ENCODE measurements around the gene CCDC171. TPM values are rescaled to one million over a fixed set of nuclear protein-coding genes. Genes with fewer than 3 reads are reported as not detected.
A peak's percentile ranks its signal among the peaks of the same experiment; 100 is the strongest.

CCDC171 gene
- total and polyA plus RNA-seq, 2 of the 13 experiments (the other 11 are each of a cell fraction or from before 2014, with no cell fraction given) = 0.95 to 2.5 TPM

DNA sequence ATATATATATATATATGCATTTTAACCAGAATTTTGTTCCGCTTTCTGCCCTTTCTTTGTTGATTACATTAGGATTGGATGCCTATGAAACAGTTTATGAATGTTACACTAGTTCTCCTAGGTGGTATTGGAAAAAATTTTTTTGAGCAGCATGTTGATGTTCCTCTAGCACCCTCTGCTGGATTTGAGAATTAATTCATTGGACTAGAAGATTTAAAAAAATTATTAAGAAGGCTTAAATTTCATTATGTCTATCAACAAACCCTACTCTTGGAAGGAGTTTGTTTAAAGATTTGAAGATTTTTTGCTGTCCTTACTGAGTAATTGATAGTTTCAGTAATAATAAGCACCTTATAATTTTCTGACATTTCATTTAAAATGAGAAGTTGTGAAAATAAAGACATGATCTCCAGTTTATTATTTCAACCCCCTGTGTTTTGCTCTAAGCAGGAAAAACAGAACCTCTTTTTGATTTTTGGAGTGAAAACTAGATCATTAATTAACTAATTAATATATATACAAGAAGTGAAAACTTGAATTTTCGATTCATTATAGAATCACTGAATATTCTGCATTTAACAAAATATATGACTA lies 89.6 kb downstream of the CCDC171 start:
- TF ChIP-seq STAG1 (CRISPR knock-in tag; IDR thresholded peaks at IDR 0.05) (peak; percentile 52), ZSCAN29 (CRISPR knock-in tag; conservative IDR thresholded peaks at IDR 0.05) (no peak), ZNF530 (CRISPR knock-in tag; IDR thresholded peaks at IDR 0.05; ENCODE audit: low read depth) (no peak), BHLHE40 (IDR thresholded peaks at IDR 0.05; ENCODE audit: low read length) (no peak), ZMYM4 (CRISPR knock-in tag; IDR thresholded peaks at IDR 0.05) (no peak), ARNT2 (CRISPR knock-in tag; IDR thresholded peaks at IDR 0.05; ENCODE audit: low read depth) (no peak), ZNF577 (CRISPR knock-in tag; IDR thresholded peaks at IDR 0.05; ENCODE audit: borderline replicate concordance, low read depth) (no peak)
- TF ChIP-seq, protein P1, sequence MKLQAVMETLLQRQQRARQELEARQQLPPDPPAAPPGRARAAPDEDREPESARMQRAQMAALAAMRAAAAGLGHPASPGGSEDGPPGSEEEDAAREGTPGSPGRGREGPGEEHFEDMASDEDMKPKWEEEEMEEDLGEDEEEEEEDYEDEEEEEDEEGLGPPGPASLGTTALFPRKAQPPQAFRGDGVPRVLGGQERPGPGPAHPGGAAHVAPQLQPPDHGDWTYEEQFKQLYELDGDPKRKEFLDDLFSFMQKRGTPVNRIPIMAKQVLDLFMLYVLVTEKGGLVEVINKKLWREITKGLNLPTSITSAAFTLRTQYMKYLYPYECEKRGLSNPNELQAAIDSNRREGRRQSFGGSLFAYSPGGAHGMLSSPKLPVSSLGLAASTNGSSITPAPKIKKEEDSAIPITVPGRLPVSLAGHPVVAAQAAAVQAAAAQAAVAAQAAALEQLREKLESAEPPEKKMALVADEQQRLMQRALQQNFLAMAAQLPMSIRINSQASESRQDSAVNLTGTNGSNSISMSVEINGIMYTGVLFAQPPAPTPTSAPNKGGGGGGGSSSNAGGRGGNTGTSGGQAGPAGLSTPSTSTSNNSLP (IDR thresholded peaks at IDR 0.05; ENCODE audit: low read depth, low read length) = peak; percentile 52; the same call in 1 of the 2 replicates
- TF ChIP-seq, protein P2, sequence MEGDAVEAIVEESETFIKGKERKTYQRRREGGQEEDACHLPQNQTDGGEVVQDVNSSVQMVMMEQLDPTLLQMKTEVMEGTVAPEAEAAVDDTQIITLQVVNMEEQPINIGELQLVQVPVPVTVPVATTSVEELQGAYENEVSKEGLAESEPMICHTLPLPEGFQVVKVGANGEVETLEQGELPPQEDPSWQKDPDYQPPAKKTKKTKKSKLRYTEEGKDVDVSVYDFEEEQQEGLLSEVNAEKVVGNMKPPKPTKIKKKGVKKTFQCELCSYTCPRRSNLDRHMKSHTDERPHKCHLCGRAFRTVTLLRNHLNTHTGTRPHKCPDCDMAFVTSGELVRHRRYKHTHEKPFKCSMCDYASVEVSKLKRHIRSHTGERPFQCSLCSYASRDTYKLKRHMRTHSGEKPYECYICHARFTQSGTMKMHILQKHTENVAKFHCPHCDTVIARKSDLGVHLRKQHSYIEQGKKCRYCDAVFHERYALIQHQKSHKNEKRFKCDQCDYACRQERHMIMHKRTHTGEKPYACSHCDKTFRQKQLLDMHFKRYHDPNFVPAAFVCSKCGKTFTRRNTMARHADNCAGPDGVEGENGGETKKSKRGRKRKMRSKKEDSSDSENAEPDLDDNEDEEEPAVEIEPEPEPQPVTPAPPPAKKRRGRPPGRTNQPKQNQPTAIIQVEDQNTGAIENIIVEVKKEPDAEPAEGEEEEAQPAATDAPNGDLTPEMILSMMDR (CRISPR knock-in tag; IDR thresholded peaks at IDR 0.05) = peak; percentile 51
- POLR2A ChIA-PET = no interaction called here
- no peak for ATAC-seq
- no peak overlapping the region for H3K27ac ChIP-seq (ENCODE audit: extremely low read length, insufficient read depth, low read length)
- H3K79me2 ChIP-seq (ENCODE audit: insufficient read depth, low read length) = no peaks in the 10 kb centered on the region
- H3K4me2 ChIP-seq (ENCODE audit: low read depth, low read length) = no peak overlapping the region
- no peaks in the 10 kb centered on the region for H3K9me3 ChIP-seq (ENCODE audit: low read length)
- H4K20me1 ChIP-seq (ENCODE audit: insufficient read depth, low read length) = no peaks in the 10 kb centered on the region
- CTCF ChIA-PET (ENCODE audit: low intra/inter-chr PET ratio, low total read pairs) = no interaction called here
- 22% methylated on average over 2 of the region's 2 CpGs for WGBS (ENCODE audit: low lambda C conversion rate)
- H3K4me3 ChIP-seq (replicated peaks in 1 of 3; ENCODE audit: insufficient read depth in 1 of 3, low read depth in 2 of 3, low read length in 3 of 3) = no peak overlapping the region
- no peak overlapping the region for H3K9ac ChIP-seq (ENCODE audit: insufficient read depth, low read depth, low read length)
- no peak for FAIRE-seq
- no peaks in the 10 kb centered on the region for H3K27me3 ChIP-seq (ENCODE audit: control insufficient read depth in 1 of 2, insufficient read depth in 2 of 2, low read length in 2 of 2)
- no TSS peak for BruUV-seq (replicated peaks)
- in situ Hi-C loops (cut with HindIII; ENCODE audit: extremely low pct_ligation_motif_present, low pct_unique_long_range_greater_than_20kb) = no loop called here
- peaks cover 11% of the 10 kb centered on the region for H3K4me1 ChIP-seq (ENCODE audit: insufficient read depth, low read length)
- intact Hi-C loops (cut with micrococcal nuclease; ENCODE audit: unreplicated experiment) = loop anchor here (5.0 kb wide), 1 partner anchor 180 kb away; no protein-coding TSS in a partner anchor
- peak; percentile 50 for DNase-seq (ENCODE audit: low spot score)
- H2AFZ ChIP-seq (ENCODE audit: low read length) = no peak overlapping the region
- no peaks in the 10 kb centered on the region for H3K36me3 ChIP-seq (replicated peaks in 1 of 2; ENCODE audit: control insufficient read depth in 1 of 2, insufficient read depth in 2 of 2, low read length in 2 of 2)

Data from HepG2 (cell line).